GM18505 (cell line): ENCODE measurements around the gene CLCNKA.
"Not testable (repeated sequence)": the region's sequence is repeated elsewhere in the genome, so short reads cannot be mapped to it uniquely, and the experiment has no call there.

Experiments used
- ATAC-seq: cut with Tn5 transposase; IDR thresholded peaks from one replicate; pipeline ENCODE4 v1.9.1; 2021; ENCODE audit not compliant: unreplicated experiment
- POLR2A ChIP-seq: IDR thresholded peaks from 4 replicates; pipeline ENCODE4 v1.6.1; 2011; ENCODE audit warnings: borderline replicate concordance; ENCODE audit not compliant: insufficient read depth, insufficient read length; ENCODE audit errors: extremely low read depth

Gene CLCNKA

DNA sequence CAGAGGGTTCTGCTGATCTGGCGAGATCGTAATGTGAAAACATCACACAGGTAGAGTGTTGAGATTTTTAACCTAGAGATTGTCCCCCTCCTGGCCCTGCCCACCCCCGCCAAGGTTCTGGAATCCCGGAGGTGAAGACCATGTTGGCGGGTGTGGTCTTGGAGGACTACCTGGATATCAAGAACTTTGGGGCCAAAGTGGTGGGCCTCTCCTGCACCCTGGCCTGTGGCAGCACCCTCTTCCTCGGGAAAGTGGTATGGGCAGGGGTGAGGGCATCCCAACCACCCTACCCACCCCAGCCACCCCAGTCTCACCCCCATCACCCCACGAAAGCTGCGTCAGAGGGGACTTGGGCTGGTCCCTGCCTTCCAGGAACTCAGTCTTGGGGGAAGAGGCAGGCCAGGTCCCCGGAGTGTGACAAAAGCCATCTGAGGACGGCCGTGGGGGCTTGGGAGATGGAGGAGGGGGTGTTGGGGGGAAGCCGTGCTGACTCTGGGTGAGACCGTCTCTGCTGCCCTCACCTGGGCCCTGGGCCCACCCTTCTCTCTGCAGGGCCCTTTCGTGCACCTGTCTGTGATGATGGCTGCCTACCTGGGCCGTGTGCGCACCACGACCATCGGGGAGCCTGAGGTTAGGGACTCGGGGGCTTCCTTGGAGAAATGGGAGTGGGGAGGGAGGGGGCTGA, 26.1 kb downstream of the CLCNKA start:
- no peak for ATAC-seq
- TF ChIP-seq POLR2A = no peak

DNA sequence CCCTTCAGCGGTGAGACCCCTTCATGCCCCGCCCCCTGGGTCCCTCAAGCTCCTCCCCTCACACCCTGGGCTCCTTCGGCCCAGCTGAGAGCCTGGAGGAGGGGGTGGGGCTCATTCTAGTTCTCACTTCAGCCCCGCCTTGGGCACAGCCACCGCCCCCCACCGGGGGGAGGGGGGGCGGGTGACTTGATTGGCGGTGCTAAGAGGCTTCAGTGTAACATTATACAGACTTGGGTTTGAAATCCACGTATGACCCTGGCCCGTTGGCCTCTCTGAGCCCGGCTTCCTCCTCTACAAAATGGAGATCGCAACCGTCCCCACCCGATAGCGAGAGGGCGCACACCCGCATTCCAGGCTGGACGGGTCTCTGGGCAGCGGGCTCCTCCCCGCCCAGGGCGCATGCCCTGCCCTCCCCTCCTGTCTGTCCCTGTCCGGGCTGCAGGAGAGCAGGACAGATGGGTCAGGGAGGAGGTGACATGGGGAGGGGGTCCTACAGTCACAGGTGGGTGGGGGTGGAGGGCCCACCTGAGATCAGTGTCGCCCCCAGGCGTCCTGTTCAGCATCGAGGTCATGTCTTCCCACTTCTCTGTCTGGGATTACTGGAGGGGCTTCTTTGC, 26.8 kb downstream of the CLCNKA start:
- TF ChIP-seq POLR2A = no peak
- no peak for ATAC-seq

DNA sequence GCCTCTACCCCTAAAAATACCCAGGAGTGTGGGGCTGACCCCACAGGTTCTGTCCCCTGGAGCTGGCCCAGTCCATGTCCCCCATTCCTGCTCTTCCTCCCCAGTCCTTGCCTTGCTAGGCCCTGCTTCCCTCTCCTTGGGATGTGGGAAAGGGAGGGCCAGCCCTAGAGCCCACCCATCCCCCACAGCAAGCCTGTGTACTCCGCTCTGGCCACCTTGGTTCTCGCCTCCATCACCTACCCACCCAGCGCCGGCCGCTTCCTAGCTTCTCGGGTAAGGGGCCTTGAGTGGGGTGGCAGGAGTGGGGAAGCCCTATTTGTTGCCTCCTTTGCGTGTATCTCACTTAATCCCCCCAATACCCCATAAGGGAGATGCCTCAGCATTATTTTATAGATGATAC, 28.5 kb downstream of the CLCNKA start:
- no peak for ATAC-seq
- TF ChIP-seq POLR2A = no peak

DNA sequence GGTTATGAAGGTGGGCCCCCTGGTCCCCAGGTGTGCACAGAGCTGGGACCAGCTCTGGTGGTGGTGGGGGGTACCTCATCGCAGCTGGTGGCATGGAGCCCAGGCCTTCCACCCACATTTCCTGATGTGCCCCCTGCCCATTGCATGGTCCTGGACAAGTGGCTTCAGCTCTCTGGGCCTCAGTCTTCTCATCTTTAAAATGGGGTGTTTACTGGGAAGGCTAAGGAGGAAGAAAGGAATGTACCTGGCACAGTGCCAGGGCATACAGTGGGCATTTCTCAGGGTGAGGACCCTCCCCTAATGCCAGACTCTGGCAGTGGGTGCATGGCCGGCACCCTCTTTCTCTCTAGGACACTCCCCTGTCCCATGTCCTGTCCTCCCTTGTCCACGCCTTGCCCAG, 29.2 kb downstream of the CLCNKA start:
- no peak for ATAC-seq
- TF ChIP-seq POLR2A = no peak

DNA sequence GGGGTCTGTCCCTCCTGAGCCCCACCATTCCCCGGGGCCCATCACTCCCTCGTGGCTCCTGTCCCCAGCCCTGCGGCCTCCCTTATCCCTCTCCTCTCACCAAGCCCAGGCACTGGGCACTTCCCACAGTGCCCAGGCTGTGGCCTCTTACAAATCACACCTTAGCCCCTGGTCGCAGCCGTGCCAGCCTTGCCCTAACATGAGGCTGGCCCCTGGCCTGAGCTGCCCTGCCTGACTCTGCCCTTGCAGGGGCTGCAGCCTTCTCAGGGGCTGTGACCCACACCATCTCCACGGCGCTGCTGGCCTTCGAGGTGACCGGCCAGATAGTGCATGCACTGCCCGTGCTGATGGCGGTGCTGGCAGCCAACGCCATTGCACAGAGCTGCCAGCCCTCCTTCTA, 30.1 kb downstream of the CLCNKA start:
- not testable (repeated sequence) for ATAC-seq

DNA sequence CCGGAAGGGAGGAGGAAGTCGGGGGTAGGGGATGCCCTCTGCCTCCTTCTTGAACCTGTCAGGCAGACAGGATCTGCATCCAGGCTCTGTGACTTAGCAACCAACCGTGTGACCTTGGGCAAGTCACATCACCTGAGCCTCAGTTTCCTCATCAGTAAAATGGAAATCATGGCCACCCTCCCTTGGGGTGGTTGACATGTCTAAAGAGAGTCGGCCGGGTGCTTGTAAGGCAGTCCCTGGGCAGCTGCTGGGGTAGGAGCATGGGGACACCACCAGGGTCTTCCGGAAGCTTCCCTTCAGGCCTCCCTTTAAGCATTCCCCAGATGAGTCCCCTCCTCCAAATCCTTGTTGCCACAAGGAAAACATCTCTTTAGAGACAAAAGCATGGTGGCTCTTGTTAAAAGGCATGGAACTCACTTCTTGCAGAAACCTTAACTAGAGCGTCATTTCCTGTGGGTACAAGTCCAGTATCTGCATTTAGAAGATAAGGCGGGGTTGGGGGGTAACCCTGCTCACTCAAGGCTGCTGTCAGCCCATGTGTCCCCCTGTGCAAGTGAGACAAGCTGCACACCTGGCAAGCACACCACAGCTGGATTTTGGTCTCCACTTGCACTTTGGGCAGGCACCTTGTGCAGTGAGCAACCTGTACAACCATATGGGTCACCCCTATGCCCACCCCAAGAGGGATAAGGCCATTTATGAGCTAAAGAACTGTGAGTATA, 32.1 kb downstream of the CLCNKA start:
- no peak for ATAC-seq
- TF ChIP-seq POLR2A = no peak

DNA sequence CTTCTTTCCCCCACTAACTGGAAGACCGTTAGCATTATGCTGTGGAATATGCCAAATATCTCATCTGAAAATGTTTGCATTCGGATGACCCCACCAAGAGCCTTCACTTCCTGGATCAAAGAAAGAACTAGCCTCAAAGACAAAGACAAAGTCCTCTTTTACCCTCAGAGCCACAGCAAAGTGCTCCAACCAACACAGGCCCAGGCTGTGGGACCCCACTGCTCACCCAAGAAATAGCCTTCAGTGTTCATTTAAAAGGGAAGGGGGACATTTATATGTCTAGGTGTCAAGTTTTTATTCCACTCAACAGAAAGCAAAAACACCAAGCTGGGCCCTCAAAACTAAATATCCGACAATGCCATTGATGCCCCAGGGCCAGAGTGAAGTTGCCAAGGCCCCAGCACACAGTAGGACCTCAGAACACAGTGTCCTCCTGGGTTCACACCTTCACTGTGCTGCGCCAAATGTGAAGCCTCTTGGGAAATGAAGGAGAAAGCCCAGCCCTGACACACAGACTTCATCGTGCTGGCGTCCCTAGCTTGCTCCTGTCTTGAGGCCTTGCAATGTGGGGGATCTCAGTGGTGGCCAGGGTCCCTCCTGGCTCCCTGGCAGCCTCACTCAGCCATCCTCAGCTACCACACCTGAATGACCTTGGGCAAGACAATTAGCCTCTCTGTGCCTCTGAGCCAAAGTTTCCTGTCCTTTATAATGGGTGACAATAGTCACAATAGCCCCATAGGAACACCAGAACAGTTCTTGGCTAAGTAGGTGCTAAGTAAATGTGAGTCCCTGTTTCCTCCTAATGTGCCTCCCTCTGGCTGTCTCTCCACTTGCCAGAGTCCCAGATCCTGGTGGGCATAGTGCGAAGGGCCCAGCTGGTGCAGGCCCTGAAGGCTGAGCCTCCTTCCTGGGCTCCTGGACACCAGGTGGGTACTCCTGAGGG, 33.0 kb downstream of the CLCNKA start:
- TF ChIP-seq POLR2A = no peak
- ATAC-seq = no peak

DNA sequence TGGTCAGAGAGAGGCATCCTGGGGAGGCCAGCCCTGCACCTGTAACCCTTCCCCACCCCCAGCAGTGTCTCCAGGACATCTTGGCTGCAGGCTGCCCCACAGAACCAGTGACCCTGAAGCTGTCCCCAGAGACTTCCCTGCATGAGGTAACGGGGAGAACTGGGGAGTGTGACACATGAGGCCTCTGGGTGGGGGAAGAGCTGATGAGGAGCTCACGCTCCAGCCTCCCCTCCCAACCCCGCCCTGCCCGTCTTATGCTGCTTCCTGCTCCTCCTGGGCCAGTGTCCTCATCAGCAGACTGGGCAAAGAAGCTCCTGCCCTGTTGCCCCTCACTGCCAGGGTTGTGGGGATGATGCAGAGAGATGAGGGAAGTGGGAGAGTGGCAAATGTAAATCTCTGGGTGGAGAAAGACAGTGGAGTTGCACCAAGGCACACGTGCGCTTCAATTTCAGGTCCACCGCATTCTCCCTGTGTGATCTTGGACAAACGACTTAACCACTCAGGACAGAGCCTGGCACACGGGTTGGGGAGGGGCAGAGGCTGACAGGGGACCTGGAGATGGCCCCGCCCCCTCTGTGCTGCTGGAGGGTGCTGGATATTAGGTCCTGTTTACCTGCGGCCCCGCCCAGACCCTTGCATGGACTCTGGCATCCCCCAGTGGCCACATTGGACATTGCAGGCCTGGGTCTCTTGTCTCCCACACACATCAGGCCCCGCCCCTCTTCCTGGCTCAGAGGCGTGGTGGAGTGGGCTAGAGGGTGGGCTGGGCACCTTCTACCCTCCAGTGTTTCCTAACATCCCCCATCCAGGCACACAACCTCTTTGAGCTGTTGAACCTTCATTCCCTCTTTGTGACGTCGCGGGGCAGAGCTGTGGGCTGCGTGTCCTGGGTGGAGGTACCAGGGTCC, 34.0 kb downstream of the CLCNKA start:
- TF ChIP-seq POLR2A = no peak
- no peak for ATAC-seq

DNA sequence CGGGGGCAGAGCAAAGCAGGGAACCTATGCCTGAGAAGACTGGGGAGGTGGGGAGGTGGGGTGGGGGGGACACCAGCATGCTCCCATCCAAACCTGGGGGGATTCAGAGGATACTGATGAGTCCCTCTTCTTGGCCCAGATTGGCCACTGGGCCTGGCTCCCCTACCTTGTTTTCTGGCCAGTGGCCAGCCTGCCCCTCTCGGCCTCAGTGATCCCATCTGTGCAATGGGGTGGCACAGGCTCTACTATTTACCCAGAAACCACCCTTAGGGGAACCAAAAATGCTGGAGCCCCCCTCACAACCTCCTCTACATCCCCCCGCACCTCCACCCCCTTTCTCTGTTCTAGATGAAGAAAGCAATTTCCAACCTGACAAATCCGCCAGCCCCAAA, 34.7 kb downstream of the CLCNKA start:
- ATAC-seq = not testable (repeated sequence)

DNA sequence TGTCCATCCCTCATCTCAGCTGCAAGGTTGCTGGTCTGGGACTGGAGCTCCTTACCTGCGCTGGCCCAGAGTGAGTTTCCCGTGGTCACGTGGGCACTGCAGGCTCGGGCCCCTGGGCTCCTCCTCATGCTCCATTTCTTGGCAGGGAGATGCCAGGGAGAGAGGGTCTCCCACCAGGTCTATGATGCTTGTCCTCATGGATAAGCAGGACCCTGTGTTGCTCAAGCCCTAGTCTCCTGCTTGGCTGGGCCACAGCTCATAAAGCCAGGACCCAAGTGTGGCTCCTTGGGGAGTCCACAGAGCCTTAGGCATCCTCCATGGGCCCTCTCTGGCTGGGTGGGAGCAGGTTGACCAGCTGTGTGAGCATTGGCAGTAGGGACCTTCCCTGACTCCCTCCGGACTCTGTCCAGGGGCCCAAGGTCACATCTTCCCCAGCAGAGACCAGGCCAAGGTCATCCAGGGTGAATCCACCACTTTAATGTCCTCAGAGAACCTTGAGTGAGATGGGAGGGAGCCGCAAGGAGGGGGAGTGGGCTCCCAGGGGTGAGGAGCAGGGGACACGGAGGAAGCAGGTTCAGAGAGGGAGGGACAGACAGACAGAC, 35.6 kb downstream of the CLCNKA start:
- not testable (repeated sequence) for ATAC-seq

DNA sequence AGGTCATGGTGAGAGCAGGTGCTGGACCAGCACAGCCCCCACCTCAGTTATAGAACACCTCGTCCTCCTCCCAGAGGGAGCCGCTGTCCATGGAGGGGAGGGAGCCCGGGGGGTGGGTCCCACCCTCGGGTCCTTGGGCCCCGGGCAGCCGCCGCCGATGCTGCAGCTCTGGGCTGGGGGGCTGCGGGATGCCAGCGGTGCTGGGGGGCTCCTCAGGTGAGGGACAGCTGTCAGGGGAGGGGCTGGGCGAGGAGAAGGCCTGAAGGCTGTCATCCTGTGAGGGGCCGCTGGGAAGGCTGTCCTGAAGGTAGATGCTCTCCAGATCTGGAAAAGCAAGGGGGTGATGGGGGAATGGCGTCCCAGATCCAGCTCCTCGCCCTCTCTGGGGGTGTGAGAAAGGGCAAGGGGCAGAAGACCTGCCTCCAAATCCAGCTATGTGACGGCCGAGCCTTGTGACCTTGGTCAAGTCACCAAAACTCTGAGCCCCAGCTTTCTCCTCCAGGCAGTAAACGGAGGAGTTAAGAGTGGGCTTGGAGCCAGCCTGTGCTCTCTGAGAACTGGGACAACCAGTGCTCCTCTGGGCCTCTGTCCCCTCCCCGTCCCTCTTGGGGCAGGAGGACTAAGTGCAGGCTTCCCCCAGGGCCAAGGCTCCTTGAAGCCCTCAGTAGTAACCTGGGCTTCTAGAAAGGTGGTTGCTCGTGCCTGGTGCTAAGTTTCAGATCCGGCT, 36.7 kb downstream of the CLCNKA start:
- not testable (repeated sequence) for ATAC-seq

DNA sequence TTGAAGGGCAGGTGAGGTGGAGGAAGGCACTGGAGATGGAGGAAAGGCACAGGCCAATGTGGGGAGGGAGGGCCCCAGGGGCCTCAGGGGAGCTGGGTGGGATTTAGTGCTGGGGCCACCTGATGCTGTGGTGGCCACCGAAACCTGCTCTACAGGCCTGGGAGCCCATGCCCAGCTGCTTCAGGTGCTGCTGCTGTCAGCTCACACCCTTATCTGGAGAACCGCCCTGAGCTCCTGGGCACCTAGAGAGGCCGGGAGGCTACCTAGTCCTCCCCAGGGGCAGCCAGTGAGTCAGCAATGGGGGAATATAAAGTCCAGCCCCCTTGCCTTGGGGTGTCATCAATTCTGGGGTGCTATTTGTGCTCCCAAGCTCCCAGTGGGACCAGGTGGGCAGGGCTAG, 39.4 kb downstream of the CLCNKA start:
- ATAC-seq = no peak

DNA sequence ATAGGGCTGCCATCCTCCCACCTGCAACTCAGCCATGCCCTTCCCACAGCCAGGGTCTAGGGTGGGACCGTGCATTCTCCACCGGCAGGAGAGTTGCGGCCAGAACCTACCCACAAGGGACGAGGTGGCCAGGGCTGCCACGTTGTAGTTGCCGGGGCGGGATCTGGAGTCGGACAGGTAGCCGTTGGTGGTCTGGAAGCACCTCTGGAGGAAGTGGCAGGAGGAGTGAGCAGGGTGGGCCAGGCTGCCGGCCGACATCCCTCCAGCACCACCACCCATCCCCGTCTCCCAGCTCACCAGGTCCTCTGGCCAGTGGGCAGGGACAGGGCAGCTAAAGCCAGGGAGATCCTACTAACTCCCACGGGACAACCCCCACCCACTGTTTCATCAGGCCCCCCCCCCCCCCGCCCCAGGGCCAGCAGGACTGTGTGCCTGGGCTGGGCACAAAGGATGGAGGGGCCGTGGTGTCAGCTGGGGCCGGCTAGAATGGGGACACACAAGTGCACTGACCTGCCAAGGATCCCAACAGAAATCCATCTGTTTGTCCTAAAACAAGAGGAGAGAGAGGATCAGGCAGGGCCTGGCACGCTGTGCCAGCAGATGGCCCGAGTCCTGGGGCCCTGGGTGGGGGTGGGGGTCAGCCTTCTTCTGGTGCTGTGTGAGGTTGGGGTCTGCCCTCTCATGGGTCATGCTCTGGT, 40.3 kb downstream of the CLCNKA start:
- ATAC-seq = not testable (repeated sequence)

More for the DNA sequence above, 39.4 kb downstream of the CLCNKA start:
- TF ChIP-seq POLR2A = no peak

DNA sequence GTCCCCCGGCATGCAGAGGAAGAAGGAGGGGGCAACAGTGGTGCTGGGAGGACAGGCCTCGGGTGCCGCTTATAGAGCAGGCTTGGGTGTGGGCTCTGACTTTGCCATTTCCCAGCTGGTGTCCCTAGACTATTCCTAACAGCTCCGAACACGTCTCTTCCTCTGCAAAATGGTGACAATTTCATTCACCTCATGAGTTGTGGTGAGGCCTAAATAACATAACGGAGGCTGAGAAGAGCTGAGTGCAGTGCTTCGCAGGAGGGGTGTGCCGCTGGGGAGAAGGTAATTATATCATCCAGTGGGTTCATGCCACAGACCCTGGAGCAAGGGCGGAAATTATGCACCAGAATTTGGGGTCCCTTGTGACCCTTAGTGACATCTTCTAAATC, 40.8 kb downstream of the CLCNKA start:
- ATAC-seq = not testable (repeated sequence)
